Measurements from ENCODE around the gene LRPPRC.
"Not testable (repeated sequence)": the region's sequence is repeated elsewhere in the genome, so short reads cannot be mapped to it uniquely, and the experiment has no call there.

Gene LRPPRC

GRCh38 chr2:43931293-43931692 is 64.5 kb downstream of the LRPPRC start:
- no peak for TF ChIP-seq CTCF (IDR thresholded peaks at IDR 0.05)
- H2AFZ ChIP-seq = no peak overlapping the region
- H3K36me3 ChIP-seq (ENCODE audit: control insufficient read depth, insufficient read depth, low read length) = no peaks in the 10 kb centered on the region
- H3K79me2 ChIP-seq = no peaks in the 10 kb centered on the region
- H3K4me2 ChIP-seq (ENCODE audit: low read length) = no peak overlapping the region
- no peaks in the 10 kb centered on the region for H3K27me3 ChIP-seq (ENCODE audit: control insufficient read depth, insufficient read depth, low read length)
- peaks cover 2% of the 10 kb centered on the region for H3K4me1 ChIP-seq
- H3K4me3 ChIP-seq (ENCODE audit: low read depth, low read length) = no peak overlapping the region
- no peak overlapping the region for H3K9ac ChIP-seq
- H3K9me3 ChIP-seq (ENCODE audit: control insufficient read depth, low read length) = no peaks in the 10 kb centered on the region
- H3K27ac ChIP-seq = no peak overlapping the region

- H3K4me3 ChIP-seq (ENCODE audit: low read depth, low read length) = no peak overlapping the region
- H3K36me3 ChIP-seq (ENCODE audit: control insufficient read depth, insufficient read depth, low read length) = no peaks in the 10 kb centered on the region
- no peak for TF ChIP-seq CTCF (IDR thresholded peaks at IDR 0.05)
- no peak overlapping the region for H2AFZ ChIP-seq
- H3K9me3 ChIP-seq (ENCODE audit: control insufficient read depth, low read length) = no peaks in the 10 kb centered on the region
- no peak overlapping the region for H3K27ac ChIP-seq
- H3K9ac ChIP-seq = no peak overlapping the region
- H3K4me2 ChIP-seq (ENCODE audit: low read length) = no peak overlapping the region
- no peaks in the 10 kb centered on the region for H3K79me2 ChIP-seq
- peaks cover 2% of the 10 kb centered on the region for H3K4me1 ChIP-seq
- H3K27me3 ChIP-seq (ENCODE audit: control insufficient read depth, insufficient read depth, low read length) = no peaks in the 10 kb centered on the region
These were observed 68.3 kb downstream of the LRPPRC start for GRCh38 chr2:43927442-43927841.

- H2AFZ ChIP-seq = no peak overlapping the region
- H3K9me3 ChIP-seq (ENCODE audit: control insufficient read depth, low read length) = no peaks in the 10 kb centered on the region
- H3K36me3 ChIP-seq (ENCODE audit: control insufficient read depth, insufficient read depth, low read length) = no peaks in the 10 kb centered on the region
- no peak overlapping the region for H3K27ac ChIP-seq
- peaks cover 2% of the 10 kb centered on the region for H3K4me1 ChIP-seq
- no peak for TF ChIP-seq CTCF (IDR thresholded peaks at IDR 0.05)
- peak overlapping the region; percentile 21 for H3K4me2 ChIP-seq (ENCODE audit: low read length)
- H3K27me3 ChIP-seq (ENCODE audit: control insufficient read depth, insufficient read depth, low read length) = no peaks in the 10 kb centered on the region
- H3K4me3 ChIP-seq (ENCODE audit: low read depth, low read length) = no peak overlapping the region
- no peak overlapping the region for H3K9ac ChIP-seq
- H3K79me2 ChIP-seq = no peaks in the 10 kb centered on the region
These were observed 70.4 kb downstream of the LRPPRC start for GRCh38 chr2:43925431-43925830.

GRCh38 chr2:43924463-43924862 is 71.3 kb downstream of the LRPPRC start:
- H3K9me3 ChIP-seq (ENCODE audit: control insufficient read depth, low read length) = no peaks in the 10 kb centered on the region
- no peak overlapping the region for H3K4me3 ChIP-seq (ENCODE audit: low read depth, low read length)
- no peaks in the 10 kb centered on the region for H3K79me2 ChIP-seq
- H3K27me3 ChIP-seq (ENCODE audit: control insufficient read depth, insufficient read depth, low read length) = no peaks in the 10 kb centered on the region
- no peaks in the 10 kb centered on the region for H3K36me3 ChIP-seq (ENCODE audit: control insufficient read depth, insufficient read depth, low read length)
- TF ChIP-seq CTCF (IDR thresholded peaks at IDR 0.05) = no peak
- no peak overlapping the region for H2AFZ ChIP-seq
- H3K4me2 ChIP-seq (ENCODE audit: low read length) = no peak overlapping the region
- no peak overlapping the region for H3K9ac ChIP-seq
- no peak overlapping the region for H3K27ac ChIP-seq
- H3K4me1 ChIP-seq = peaks cover 2% of the 10 kb centered on the region

- not testable (repeated sequence) for H3K36me3 ChIP-seq (ENCODE audit: control insufficient read depth, insufficient read depth, low read length); H3K4me1 ChIP-seq; H3K27ac ChIP-seq; H3K4me2 ChIP-seq (ENCODE audit: low read length); H3K9ac ChIP-seq; H3K27me3 ChIP-seq (ENCODE audit: control insufficient read depth, insufficient read depth, low read length); H3K79me2 ChIP-seq; H3K4me3 ChIP-seq (ENCODE audit: low read depth, low read length); H3K9me3 ChIP-seq (ENCODE audit: control insufficient read depth, low read length); H2AFZ ChIP-seq
These were observed 84.5 kb downstream of the LRPPRC start for GRCh38 chr2:43911136-43911790.

Measured in parathyroid adenoma (tissue), 2 donors.